Fibroblast of lung (primary cell): Measurements from ENCODE around the gene PTDSS2. TPM values are rescaled to one million over a fixed set of nuclear protein-coding genes. Genes with fewer than 3 reads are reported as not detected.

ENCODE experiments used
- DNase-seq, 2 donors: peaks; one replicate each; pipeline versions ENCODE4 v3.0.0 to v3.0.0-alpha.2; 2010; ENCODE audit warnings: low read depth in 2 of 2
- H2AFZ ChIP-seq: 2 replicates; pipeline ENCODE4 v1.5.1; 2012; ENCODE audit warnings: low read length, control low read depth, inconsistent platforms
- H3K27ac ChIP-seq: 2 replicates; pipeline ENCODE4 v1.5.1; 2011; ENCODE audit warnings: low read length, control low read depth; ENCODE audit not compliant: insufficient read depth
- H3K27me3 ChIP-seq: 2 replicates; pipeline ENCODE4 v1.5.1; 2011; ENCODE audit warnings: mild to moderate bottlenecking, low read length; ENCODE audit not compliant: control insufficient read depth, insufficient read depth
- H3K36me3 ChIP-seq: 2 replicates; pipeline ENCODE4 v1.5.1; 2011; ENCODE audit warnings: low read length; ENCODE audit not compliant: control insufficient read depth, insufficient read depth
- H3K4me1 ChIP-seq: 2 replicates; pipeline ENCODE4 v1.5.1; 2011; ENCODE audit warnings: low read length; ENCODE audit not compliant: control insufficient read depth, insufficient read depth; ENCODE audit errors: extremely low read depth
- H3K4me2 ChIP-seq: 2 replicates; pipeline ENCODE4 v1.5.1; 2011; ENCODE audit warnings: low read length, control low read depth; ENCODE audit not compliant: insufficient read depth; ENCODE audit errors: extremely low read depth
- H3K4me3 ChIP-seq, 4 experiments: fragments of 200-600 bp in 1 of 4; sonication (generic) in 1 of 4; replicated peaks in 1 of 4; 2 replicates each; pipeline ENCODE4 v1.5.1; 2011 to 2016; ENCODE audit warnings: low read length in 4 of 4, low read depth in 3 of 4, mild to moderate bottlenecking in 3 of 4, control low read depth in 2 of 4, inconsistent platforms in 1 of 4, mixed read lengths in 1 of 4; ENCODE audit not compliant: insufficient read depth in 1 of 4; ENCODE audit errors: control extremely low read depth in 1 of 4
- H3K79me2 ChIP-seq: 2 replicates; pipeline ENCODE4 v1.5.1; 2012; ENCODE audit warnings: mild to moderate bottlenecking, low read length, inconsistent platforms; ENCODE audit not compliant: control insufficient read depth, insufficient read depth
- H3K9ac ChIP-seq: 2 replicates; pipeline ENCODE4 v1.5.1; 2011; ENCODE audit warnings: mild to moderate bottlenecking, low read length, control low read depth; ENCODE audit not compliant: insufficient read depth
- H3K9me3 ChIP-seq: 2 replicates; pipeline ENCODE4 v1.5.1; 2012; ENCODE audit warnings: low read depth, low read length; ENCODE audit not compliant: control insufficient read depth, insufficient read depth
- H4K20me1 ChIP-seq: 2 replicates; pipeline ENCODE4 v1.5.1; 2011; ENCODE audit warnings: low read length; ENCODE audit not compliant: control insufficient read depth, insufficient read depth; ENCODE audit errors: extremely low read depth
- CTCF ChIP-seq, 2 donors: IDR thresholded peaks in 1 of 2; conservative IDR thresholded peaks in 1 of 2; 1 replicate in 1 of 2; 2 replicates in 1 of 2; pipeline ENCODE4 v1.5.1; 2011 to 2012; ENCODE audit warnings: low read length in 2 of 2, control low read depth in 1 of 2, inconsistent platforms in 1 of 2, low read depth in 1 of 2, mild to moderate bottlenecking in 1 of 2
- EZH2 ChIP-seq: IDR thresholded peaks from 2 replicates; pipeline ENCODE4 v1.5.1; 2012; ENCODE audit warnings: low read length, control low read depth, mild to moderate bottlenecking; ENCODE audit errors: missing control alignments
- polyA plus RNA-seq, 2 donors: library from polyadenylated mRNA; depleted of rRNA in 1 of 2; stranded (reverse) in 1 of 2; unstranded in 1 of 2; fragments of >200 nt; gene quantifications; 2 replicates each; pipeline ENCODE4 v1.2.1, GENCODE V29; 2011 to 2012; ENCODE audit warnings: missing spikeins in 1 of 2
- total RNA-seq: library from RNA; depleted of rRNA; stranded (reverse); fragments of >200 nt; gene quantifications from 2 replicates; pipeline ENCODE4 v1.2.1, GENCODE V29; 2014

The PTDSS2 gene
- total and polyA plus RNA-seq, 2 donors (not counting 1 experiment from before 2014, with no cell fraction given): 17.4 to 36.7 TPM

- Histone ChIP-seq H3K27ac (no peak overlapping the region), H3K4me1 (no peaks in the 10 kb centered on the region), H3K9me3 (no peaks in the 10 kb centered on the region), H3K27me3 (no peaks in the 10 kb centered on the region), H3K4me3 (no peak overlapping the region), H3K4me2 (no peak overlapping the region), H2AFZ (no peak overlapping the region), H3K36me3 (peaks cover 2% of the 10 kb centered on the region), H3K79me2 (no peaks in the 10 kb centered on the region), H4K20me1 (no peaks in the 10 kb centered on the region), H3K9ac (no peak overlapping the region)
- TF ChIP-seq CTCF (conservative IDR thresholded peaks at IDR 0.05 in 1 of 2, IDR thresholded peaks at IDR 0.05 in 1 of 2; ENCODE audit: low read depth in 1 of 2, low read length in 2 of 2) (no peak), EZH2 (no peak)
- DNase-seq: no peak
Measured at GRCh38 chr11:512761-513595, 62.9 kb downstream of the PTDSS2 start.

GRCh38 chr11:514606-515005 lies 64.5 kb downstream of the PTDSS2 start:
- Histone ChIP-seq H3K4me2 (no peak overlapping the region), H2AFZ (no peak overlapping the region), H4K20me1 (no peaks in the 10 kb centered on the region), H3K27me3 (no peaks in the 10 kb centered on the region), H3K27ac (no peak overlapping the region), H3K4me1 (peaks cover 2% of the 10 kb centered on the region), H3K79me2 (no peaks in the 10 kb centered on the region), H3K9ac (no peak overlapping the region), H3K36me3 (peaks cover 2% of the 10 kb centered on the region), H3K4me3 (no peak overlapping the region), H3K9me3 (no peaks in the 10 kb centered on the region)
- DNase-seq: no peak
- TF ChIP-seq CTCF (conservative IDR thresholded peaks at IDR 0.05 in 1 of 2, IDR thresholded peaks at IDR 0.05 in 1 of 2; ENCODE audit: low read depth in 1 of 2, low read length in 2 of 2) (no peak), EZH2 (no peak)

GRCh38 chr11:515131-515530 lies 65.1 kb downstream of the PTDSS2 start:
- no peak overlapping the region for H3K27ac ChIP-seq
- H3K79me2 ChIP-seq: no peaks in the 10 kb centered on the region
- no peak for DNase-seq
- H3K9ac ChIP-seq: no peak overlapping the region
- no peak overlapping the region for H2AFZ ChIP-seq
- no peaks in the 10 kb centered on the region for H4K20me1 ChIP-seq
- H3K36me3 ChIP-seq: peaks cover 2% of the 10 kb centered on the region
- H3K4me2 ChIP-seq: no peak overlapping the region
- no peak for TF ChIP-seq CTCF (conservative IDR thresholded peaks at IDR 0.05 in 1 of 2, IDR thresholded peaks at IDR 0.05 in 1 of 2; ENCODE audit: low read depth in 1 of 2, low read length in 2 of 2)
- TF ChIP-seq EZH2: no peak
- H3K4me3 ChIP-seq: no peak overlapping the region
- H3K27me3 ChIP-seq: no peaks in the 10 kb centered on the region
- no peaks in the 10 kb centered on the region for H3K9me3 ChIP-seq
- H3K4me1 ChIP-seq: peaks cover 2% of the 10 kb centered on the region
